ENCODE data around the gene FCRL2.
"Not testable (repeated sequence)": the region's sequence is repeated elsewhere in the genome, so short reads cannot be mapped to it uniquely, and the experiment has no call there.

FCRL2 gene

GRCh38 chr1:157753611-157754010, 23.3 kb downstream of the FCRL2 start:
- DNase-seq (ENCODE audit: low spot score) = no peak

DNA sequence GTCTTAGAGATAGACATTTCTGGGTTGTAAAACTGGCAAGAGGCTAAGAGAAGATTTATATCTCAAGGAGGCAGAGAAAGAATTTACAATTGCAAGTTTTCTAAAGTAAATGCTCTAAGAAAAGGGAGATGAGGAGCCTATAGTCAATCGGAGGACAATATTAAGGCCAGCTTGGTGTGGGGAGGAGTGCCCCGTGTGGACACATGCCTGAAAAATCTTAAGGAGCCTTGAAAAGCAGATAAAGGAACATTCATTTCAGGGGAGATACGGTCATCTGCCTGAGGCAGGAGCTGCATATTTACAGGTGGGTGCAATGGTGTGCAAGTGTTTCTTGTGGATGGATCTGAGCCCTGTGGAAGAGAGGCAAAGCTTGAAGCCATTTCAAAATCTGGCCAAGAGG, 25.6 kb downstream of the FCRL2 start:
- DNase-seq (ENCODE audit: low spot score) = no peak

DNA sequence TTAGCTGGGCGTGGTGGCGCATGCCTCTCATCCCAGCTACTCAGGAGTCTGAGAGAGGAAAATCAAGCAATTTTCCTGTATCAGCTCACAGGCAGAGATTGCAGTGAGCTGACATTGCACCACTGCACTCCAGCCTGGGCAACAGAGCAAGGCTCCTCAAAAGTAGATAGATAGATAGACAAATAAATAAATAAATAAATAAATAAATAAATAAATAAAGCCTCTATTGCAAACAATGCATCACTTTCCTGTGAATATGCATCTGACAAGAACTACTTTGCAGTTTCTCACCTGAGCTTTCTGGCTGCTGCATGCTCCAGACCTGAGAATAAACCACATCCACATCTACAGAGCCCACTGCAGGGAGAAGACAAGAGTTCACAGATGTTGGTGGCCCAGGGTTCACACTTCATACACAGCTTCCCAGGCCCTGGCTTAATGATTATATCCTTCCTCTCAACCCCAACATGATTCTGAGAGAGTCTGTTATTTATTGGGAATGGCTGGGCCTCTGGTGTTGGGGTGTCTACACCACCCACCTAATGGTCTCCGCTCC, 28.6 kb downstream of the FCRL2 start:
- no peak for DNase-seq (ENCODE audit: low spot score)

- no peak for DNase-seq (ENCODE audit: low spot score)
Observed at GRCh38 chr1:157739229-157739901, 37.6 kb downstream of the FCRL2 start.

DNA sequence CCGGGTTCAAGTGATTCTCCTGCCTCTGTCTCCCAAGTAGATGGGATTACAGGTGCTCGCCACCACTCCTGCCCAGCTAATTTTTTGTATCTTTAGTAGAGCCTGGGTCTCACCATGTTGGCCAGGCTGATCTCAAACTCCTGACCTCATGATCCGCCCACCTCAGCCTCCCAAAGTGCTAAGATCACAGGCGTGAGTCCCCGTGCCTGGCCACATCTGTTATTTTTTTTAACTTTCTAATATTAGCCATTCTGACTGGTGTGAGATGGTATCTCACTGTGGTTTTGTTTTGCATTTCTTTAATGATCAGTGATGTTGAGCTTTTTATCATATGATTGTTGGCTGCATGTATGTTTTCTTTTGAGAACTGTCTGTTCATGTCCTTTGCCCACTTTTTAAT, 40.9 kb downstream of the FCRL2 start:
- not testable (repeated sequence) for DNase-seq (ENCODE audit: low spot score)

- no peak for DNase-seq (ENCODE audit: low spot score)
Observed at GRCh38 chr1:157734321-157734720, 42.6 kb downstream of the FCRL2 start.

DNA sequence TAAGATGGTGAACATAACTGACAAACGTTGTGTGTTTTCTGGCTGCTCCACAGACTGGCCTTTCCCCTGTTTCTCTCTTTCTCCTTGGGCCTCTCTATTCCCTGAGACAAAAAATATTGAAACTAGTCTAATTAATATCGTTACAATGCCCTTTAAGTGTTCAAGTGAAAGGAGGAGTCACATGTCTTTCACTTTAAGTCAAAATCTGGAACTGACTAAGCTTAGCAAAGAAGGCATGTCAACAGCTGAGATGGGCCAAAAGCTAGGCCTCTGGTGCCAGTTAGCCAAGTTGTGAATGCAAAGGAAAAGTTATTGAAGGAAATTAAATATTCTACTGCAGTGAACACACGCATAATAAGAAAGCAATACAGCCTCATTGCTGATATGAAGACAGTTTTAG, 44.2 kb downstream of the FCRL2 start:
- no peak for DNase-seq (ENCODE audit: low spot score)

DNA sequence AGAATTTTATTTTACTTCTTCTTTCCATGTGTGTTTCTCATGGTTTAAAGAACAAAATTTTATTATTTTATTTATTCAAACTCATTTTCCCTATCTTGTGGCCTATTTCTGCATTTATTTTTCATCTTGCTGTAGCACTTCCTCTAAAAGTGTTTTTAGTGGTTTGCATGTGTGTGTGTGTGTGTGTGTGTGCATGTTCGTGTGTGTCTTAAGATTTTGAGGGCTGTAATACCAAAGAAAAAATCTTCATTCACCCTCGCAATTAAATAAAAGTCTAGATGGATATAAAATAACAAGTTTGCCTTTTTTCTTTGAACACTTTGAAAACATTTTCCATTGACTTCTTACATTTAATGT, 51.7 kb downstream of the FCRL2 start:
- DNase-seq (ENCODE audit: low spot score) = no peak

DNA sequence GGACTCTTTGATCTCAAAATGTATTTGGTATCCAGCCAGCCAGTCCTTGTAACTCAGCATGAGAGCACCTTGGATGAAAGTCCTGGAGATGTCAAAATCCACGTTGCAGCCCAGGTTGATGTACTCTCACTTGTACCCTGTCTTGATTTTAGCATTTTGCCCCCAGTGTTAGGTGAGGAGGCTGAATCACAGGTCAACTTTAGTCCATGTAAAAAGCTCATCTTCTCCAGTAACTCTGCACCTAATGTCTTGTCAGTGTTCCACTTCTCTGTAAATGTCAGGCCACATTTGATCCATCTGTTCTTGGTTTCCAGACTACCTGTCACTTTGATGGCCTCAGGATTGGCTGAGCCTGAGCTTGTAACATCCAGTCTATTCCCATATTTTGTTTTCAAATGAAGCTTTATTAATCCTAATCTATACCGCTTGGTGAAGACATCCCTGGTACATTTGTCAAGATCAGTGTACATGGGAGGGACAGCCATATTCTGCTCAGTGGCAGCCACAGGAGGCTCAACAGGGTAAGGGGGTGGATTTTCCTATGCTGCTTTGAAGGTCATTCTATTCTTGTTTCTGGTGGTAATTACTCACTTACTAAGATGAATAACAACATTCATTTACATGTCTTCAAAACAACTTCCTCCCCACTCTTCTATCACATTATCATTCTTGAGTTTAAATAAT, 52.3 kb downstream of the FCRL2 start:
- no peak for DNase-seq (ENCODE audit: low spot score)

DNA sequence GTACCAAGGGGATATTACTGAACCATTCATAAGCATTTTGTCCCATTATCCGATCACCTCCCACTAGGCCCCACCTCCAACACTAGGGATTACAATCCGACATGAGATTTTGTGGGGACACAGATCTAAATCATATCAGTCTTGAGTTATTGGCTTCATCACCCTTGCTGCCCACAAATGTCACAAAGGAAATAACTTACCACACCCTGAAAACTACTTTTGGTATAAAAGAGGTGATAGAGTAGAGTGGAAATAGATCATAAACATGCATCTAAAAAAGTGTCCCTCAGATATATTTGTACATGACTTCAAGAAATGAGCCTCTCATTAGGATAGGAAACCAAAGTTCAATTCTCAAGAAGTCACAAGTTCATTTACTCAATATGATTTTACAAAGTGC, 53.8 kb downstream of the FCRL2 start:
- DNase-seq (ENCODE audit: low spot score) = no peak

GRCh38 chr1:157721985-157722384, 54.9 kb downstream of the FCRL2 start:
- no peak for DNase-seq (ENCODE audit: low spot score)

GRCh38 chr1:157715736-157716135, 61.2 kb downstream of the FCRL2 start:
- DNase-seq (ENCODE audit: low spot score) = no peak

GRCh38 chr1:157711802-157712201, 65.1 kb downstream of the FCRL2 start:
- no peak for DNase-seq (ENCODE audit: low spot score)

- no peak for DNase-seq (ENCODE audit: low spot score)
Observed at GRCh38 chr1:157704878-157705277, 72.1 kb downstream of the FCRL2 start.

DNA sequence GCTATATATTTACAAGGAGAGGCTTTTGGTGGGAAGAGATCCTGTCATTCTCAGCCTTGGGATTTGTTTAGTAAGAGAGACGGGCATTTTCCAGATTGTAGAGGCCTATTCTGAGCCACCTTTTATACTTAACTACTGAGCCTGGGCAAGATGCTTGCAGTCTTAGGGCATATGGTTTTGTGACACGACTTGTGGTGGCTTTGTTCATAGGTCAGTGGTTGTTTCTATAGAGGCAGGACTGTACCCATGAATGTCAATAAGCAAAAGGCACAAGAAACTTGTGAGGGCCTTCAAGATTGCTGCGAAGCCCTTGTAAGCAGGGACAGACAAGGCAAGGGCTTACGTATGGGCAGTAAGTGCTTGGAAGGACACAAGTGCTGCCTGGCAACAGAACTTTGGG, 73.0 kb downstream of the FCRL2 start:
- no peak for DNase-seq (ENCODE audit: low spot score)

DNA sequence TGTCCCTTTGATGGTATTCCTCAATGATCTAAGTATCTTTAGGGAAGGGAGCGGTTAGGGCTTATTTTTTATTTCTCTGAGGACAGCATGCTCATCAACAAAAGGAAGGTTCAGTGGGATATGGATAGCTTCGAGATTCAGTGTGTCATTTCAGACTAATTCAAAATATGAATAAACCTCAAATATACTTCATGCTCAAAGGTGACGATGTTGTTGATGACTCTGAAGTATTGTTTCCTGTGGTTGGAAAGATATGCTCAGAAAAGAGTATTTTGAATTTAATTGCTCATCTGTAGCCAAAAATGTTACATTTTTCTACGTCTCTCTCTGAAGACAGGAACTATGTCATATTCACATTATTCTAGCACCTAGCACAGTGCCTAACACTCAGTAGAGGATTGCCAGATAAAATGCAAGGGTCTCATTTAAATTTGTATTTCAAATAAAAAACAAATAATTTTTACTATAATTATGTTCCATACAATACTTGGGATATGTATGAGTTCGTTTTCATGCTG, 74.6 kb downstream of the FCRL2 start:
- no peak for DNase-seq (ENCODE audit: low spot score)

DNA sequence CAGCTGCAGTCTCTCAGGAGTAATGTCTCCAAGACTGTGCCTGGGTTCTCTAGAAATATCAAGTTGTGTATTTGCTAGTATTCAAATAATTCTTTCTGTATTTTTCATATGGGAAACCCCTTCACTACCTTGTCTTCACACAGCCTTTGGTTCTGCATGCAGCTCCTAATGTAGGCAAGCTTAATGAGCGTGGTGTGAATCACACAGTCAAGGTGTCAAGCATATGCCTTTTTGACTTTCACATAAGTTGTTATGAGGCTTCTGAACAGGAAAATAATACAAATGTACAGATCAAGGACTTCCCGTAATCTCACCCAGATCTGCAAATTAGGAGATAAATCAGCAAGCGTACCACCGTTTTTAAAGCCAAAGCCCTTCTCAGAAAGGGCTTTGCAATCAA, 76.2 kb downstream of the FCRL2 start, which contains the start of gene FCRL3:
Gene FCRL3, minus strand, starts transcription at position 38 of the 400 bp plus-strand sequence. CDS start 280 bp downstream, outside the sequence.
- no peak for DNase-seq (ENCODE audit: low spot score)

DNA sequence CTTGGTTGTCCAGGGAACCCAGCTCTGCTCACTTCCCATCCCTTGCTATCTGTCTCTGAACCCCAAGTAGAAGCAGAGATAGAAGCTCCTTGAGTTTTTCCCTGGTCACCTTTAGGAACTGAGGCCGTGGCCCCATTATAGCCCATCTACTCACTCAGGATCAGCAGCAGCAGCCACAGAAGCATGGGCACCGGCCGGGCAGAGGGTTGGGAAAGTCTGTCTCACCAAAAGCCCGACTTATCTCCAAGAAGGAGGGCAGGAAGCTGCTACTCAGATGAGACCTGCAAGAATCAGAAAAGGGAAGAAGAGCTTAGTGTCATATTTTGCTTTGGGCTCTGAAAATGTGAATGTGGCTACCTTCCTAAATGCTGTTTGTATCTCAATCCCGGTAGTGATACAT, 76.6 kb downstream of the FCRL2 start:
- no peak for DNase-seq (ENCODE audit: low spot score)

GRCh38 chr1:157697781-157698569, 79.0 kb downstream of the FCRL2 start:
- no peak for DNase-seq (ENCODE audit: low spot score)

DNA sequence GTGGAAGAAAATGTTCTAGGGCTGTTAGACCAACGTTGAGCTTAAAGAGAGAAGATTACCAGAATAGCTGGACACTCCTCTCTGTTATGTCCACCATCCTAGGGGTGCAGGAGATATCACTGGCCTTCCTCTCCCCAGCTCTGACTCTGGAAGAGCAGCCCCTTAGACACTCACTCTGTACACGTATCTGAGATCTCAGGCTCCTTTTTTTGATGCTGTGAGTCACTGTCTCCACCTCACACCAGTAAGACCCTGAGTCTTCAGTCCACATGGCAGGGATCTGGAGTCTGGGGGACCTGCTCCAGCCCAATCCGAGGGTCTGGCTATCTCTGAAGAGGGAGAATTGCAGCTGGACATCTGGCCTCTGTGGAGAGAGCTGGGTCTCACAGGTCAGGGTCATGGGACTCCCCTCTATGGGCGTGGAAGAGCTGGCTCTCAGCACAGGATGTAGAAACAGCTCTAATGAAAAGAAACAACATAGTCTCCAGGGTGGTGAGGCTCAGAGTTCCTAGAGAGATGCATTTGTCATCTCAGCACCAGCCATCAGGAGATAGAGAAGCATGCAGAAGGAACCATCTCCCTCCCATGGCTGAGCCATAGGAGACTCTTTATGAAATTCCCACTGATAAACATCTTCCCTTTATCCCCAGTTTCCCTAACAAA, 79.8 kb downstream of the FCRL2 start:
- DNase-seq (ENCODE audit: low spot score) = no peak

Data from kidney capillary endothelial cell (primary cell).